Heart right ventricle (tissue), 16 donors: Measurements from ENCODE around the gene STMN1. TPM values are rescaled to one million over a fixed set of nuclear protein-coding genes. Genes with fewer than 3 reads are reported as not detected.

Experiments used
- ATAC-seq, 8 donors: fragments of 200-7000 bp; cut with Tn5 transposase; one replicate each; pipeline ENCODE4 v1.9.1; 2020; ENCODE audit warnings: mild to moderate bottlenecking in 8 of 8, moderate library complexity in 8 of 8, moderate number of reproducible peaks in 1 of 8
- DNase-seq, 2 donors: peaks; one replicate each; pipeline ENCODE4 v3.0.0-alpha.2; 2020
- H3K27ac ChIP-seq, 10 donors: fragments of 200-600 bp; sonication (generic) in 2 of 10; one replicate each; pipeline versions ENCODE4 v1.5.0 to v1.8.0; 2020 to 2022; ENCODE audit warnings: mild to moderate bottlenecking in 3 of 10
- H3K27me3 ChIP-seq, 7 donors: fragments of 200-600 bp; one replicate each; pipeline ENCODE4 v1.8.0; 2021 to 2022; ENCODE audit warnings: mild to moderate bottlenecking in 2 of 7
- H3K36me3 ChIP-seq, 9 donors: fragments of 200-600 bp; sonication (generic) in 1 of 9; one replicate each; pipeline versions ENCODE4 v1.5.0 to v1.8.0; 2020 to 2022; ENCODE audit warnings: mild to moderate bottlenecking in 2 of 9
- H3K4me1 ChIP-seq, 9 donors: fragments of 200-600 bp; sonication (generic) in 1 of 9; one replicate each; pipeline versions ENCODE4 v1.5.0 to v1.8.0; 2020 to 2022; ENCODE audit warnings: mild to moderate bottlenecking in 4 of 9
- H3K4me3 ChIP-seq, 10 donors: fragments of 200-600 bp; sonication (generic) in 2 of 10; one replicate each; pipeline versions ENCODE4 v1.5.0 to v1.8.0; 2020 to 2022; ENCODE audit warnings: mild to moderate bottlenecking in 7 of 10, moderate library complexity in 2 of 10
- H3K9me3 ChIP-seq, 11 donors: fragments of 200-600 bp in 10 of 11; sonication (generic) in 2 of 11; one replicate each; pipeline versions ENCODE4 v1.5.0 to v1.8.0; 2013 to 2022; ENCODE audit warnings: mild to moderate bottlenecking in 2 of 11, control low read depth in 1 of 11, moderate library complexity in 1 of 11
- WGBS, 2 donors: extraction: QIAGEN DNeasy Blood & Tissue Kit; methylation state at CpG; one replicate each; pipeline ENCODE4 v1.1.7; 2013; ENCODE audit warnings: inconsistent platforms in 1 of 2; 5-methylcytosine and 5-hydroxymethylcytosine counted together
- intact Hi-C, 10 donors: fragments of 100-400 bp; cut with DNase I; formaldehyde crosslinking; loops; one replicate each; pipeline versions ENCODE4 v1.11.1 to v1.14.2; 2022
- polyA plus RNA-seq, 2 donors: library from polyadenylated mRNA; stranded (reverse); fragments of 200-250 nt; gene quantifications; one replicate each; pipeline ENCODE4 v1.2.3, GENCODE V29; 2013
- total RNA-seq, 10 donors: library from RNA; stranded (reverse); fragmentation: NEBNext Ultra II Directional in 3 of 10; extraction: Animal tissue kit (Norgen Biotek cat#: 25700) in 3 of 10; gene quantifications; one replicate each; pipeline versions ENCODE4 v1.2.1 to v1.2.4, GENCODE V29; 2021 to 2023
- TF ChIP-seq, protein P1 (sequence below), 9 donors: fragments of 200-600 bp; sonication (generic) in 2 of 9; IDR thresholded peaks; one replicate each; pipeline versions ENCODE4 v1.5.0 to v1.8.0; 2021 to 2022; ENCODE audit warnings: antibody characterized with exemption in 9 of 9, mild to moderate bottlenecking in 5 of 9, moderate library complexity in 1 of 9
- donor health status: Arrhythmogenic right ventricular cardiomyopathy.
- donor health status: ischemic (EF 13 %, LVEDD 7.1; RV severe dilation, severe dysfunction).
- donor health status: healthy with polysubstance abuse.
- donor health status: DM: no; HTN: yes; CAD: no.
- donor health status: DM: no; HTN: no; CAD: no.
- donor health status: ischemic (EF 25% LVEDD 6.9; RV normal size, moderate dysfunction).
- donor health status: ischemic (EF 25% LVEDD 5.7; RV mildly dilated, moderate dysfunction).
- donor health status: healthy.
- donor health status: DM: yes; HTN: yes; CAD: no.
- donor health status: Ischemic cardiomyopathy.
- donor health status: ischemic (EF 35%, LVEDD 5.7; RV mildly dilated, moderate dysfunction).
- donor health status: nonischemic (EF 11% LVEDD 7.7; RV severe dilation, severe dysfunction).
- donor health status: DM: yes; HTN: yes; CAD: no.
- donor health status: PGD.
- donor health status: ischemic (EF 29% LVEDD 5.4; RV normal size, mild dysfunction).
- donor health status: nonischemic (EF 23%, LVEDD 6.1; RV moderate dilation, normal function).

STMN1 gene
- total and polyA plus RNA-seq, 12 donors: 16.0 to 85.7 (median 48.7) TPM

DNA sequence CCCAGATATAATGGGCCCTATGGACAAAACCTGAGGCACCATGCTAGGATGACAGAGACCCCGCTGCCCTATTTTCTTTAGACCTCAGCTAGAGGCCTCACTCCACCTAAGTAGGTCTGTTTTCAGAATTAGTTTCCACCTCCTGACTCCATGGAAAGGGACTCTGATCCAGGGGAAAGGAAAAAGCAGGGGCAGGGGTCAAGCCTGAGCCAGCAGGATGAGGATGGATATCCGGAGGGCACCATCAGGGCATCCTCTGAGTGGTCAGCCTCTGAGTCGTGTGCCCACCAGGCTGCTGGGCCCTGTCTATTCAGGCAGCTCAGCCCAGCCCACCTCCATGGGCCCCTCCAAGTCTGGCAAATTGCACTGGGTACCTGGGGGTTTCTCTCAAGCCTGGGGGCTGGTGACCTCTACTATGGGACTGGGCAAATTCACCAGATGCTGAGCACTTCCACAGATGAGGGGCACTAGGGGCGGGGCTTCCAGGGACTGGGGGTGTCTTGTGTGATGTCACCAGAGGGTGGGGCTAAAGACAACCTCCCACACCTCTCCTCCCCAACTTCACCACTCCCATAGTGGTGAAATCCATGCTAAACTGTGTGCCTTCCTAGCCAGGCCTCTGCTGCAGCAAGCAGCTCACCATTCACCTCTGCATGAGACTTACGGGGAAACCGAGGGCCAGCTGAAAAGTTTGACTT is 36.2 kb downstream of the STMN1 start:
- H3K9me3 ChIP-seq: no peaks in the 10 kb centered on the region
- TF ChIP-seq, protein P1, sequence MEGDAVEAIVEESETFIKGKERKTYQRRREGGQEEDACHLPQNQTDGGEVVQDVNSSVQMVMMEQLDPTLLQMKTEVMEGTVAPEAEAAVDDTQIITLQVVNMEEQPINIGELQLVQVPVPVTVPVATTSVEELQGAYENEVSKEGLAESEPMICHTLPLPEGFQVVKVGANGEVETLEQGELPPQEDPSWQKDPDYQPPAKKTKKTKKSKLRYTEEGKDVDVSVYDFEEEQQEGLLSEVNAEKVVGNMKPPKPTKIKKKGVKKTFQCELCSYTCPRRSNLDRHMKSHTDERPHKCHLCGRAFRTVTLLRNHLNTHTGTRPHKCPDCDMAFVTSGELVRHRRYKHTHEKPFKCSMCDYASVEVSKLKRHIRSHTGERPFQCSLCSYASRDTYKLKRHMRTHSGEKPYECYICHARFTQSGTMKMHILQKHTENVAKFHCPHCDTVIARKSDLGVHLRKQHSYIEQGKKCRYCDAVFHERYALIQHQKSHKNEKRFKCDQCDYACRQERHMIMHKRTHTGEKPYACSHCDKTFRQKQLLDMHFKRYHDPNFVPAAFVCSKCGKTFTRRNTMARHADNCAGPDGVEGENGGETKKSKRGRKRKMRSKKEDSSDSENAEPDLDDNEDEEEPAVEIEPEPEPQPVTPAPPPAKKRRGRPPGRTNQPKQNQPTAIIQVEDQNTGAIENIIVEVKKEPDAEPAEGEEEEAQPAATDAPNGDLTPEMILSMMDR (IDR thresholded peaks at IDR 0.05): no peak
- peaks cover 1 to 38% (median 18%) of the 10 kb centered on the region in 9 donors for H3K4me1 ChIP-seq
- intact Hi-C loops: no loop called here
- H3K4me3 ChIP-seq: no peak overlapping the region
- H3K27ac ChIP-seq: no peak overlapping the region
- H3K36me3 ChIP-seq: peaks cover 0 to 10% (median 0%) of the 10 kb centered on the region in 9 donors
- DNase-seq: no peak
- ATAC-seq: no peak
- H3K27me3 ChIP-seq: no peaks in the 10 kb centered on the region
- 79 to 90% methylated on average over 6 of the region's 6 CpGs for WGBS, 2 donors

DNA sequence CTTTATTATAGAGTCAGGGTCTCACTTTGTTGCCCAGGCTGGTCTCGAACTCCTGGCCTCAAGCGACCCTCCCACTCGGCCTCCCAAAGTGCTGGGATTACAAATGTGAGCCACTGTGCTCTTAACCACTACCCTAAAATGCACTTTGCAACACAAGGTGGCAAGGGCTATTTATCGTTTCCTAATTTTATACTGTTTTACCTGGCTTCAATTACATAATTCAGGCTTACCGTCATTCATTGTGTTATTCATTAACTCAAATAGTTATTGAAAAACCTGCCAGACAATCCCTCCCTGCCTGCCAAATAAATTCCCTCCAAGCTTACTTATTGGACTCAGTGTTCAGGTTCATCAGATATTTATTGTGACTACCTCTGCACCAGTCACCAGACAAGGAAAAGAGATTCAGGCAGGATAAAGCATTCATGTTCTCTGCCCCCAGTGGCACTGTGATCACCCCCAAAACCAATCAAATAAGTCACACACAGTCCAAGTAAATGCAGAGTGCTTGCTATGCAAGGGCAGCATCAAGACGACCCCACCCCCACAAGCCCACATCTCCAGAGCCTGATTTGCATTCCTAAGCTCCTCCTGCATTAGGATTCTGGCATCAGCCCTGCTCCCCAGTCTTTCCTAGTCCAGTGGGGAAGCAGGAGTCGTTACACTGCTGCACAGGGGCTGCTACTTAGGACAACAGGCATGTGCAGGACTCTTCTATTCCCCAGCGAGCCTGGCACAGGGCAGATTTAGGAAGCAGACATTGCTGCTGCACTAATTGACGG is 38.8 kb downstream of the STMN1 start:
- intact Hi-C loops: no loop called here
- 75 to 82% methylated on average over 9 of the region's 9 CpGs for WGBS, 2 donors
- no peak overlapping the region for H3K4me3 ChIP-seq

DNA sequence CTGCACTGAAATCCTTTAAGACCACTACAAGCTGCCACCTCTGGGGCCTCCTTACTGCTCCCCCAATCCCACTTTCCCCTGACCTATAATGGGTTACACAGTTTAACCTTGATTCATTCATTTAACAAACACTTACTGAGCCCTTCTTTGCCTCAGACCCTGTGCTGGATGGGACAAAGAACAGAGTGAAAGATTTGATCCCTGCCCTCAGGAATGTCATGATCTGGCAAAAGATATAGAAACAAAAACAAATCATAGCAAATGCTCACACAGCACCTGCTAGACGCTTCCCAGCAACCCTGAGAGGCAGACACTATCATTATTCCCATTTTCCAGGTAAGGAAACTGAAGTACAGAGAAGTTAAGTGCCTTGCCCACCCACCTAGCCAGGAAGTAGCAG is 39.9 kb downstream of the STMN1 start:
- no peak overlapping the region for H3K27ac ChIP-seq
- peaks cover 0 to 10% (median 5%) of the 10 kb centered on the region in 9 donors for H3K4me1 ChIP-seq
- H3K9me3 ChIP-seq: no peaks in the 10 kb centered on the region
- TF ChIP-seq, protein P1 (IDR thresholded peaks at IDR 0.05): no peak
- ATAC-seq (no peak), DNase-seq (no peak)
- peaks cover 0 to 17% (median 0%) of the 10 kb centered on the region in 9 donors for H3K36me3 ChIP-seq
- WGBS, 2 donors: 88 to 89% methylated on average over 1 of the region's 1 CpG
- intact Hi-C loops: no loop called here
- H3K27me3 ChIP-seq: no peaks in the 10 kb centered on the region
- no peak overlapping the region for H3K4me3 ChIP-seq

More for the DNA sequence above, 38.8 kb downstream of the STMN1 start:
- no peak overlapping the region for H3K27ac ChIP-seq
- peaks cover 0 to 17% (median 0%) of the 10 kb centered on the region in 9 donors for H3K36me3 ChIP-seq
- H3K9me3 ChIP-seq: no peaks in the 10 kb centered on the region
- H3K4me1 ChIP-seq: peaks cover 0 to 20% (median 10%) of the 10 kb centered on the region in 9 donors
- TF ChIP-seq, protein P1 (IDR thresholded peaks at IDR 0.05): no peak
- no peak for ATAC-seq
- DNase-seq: no peak
- H3K27me3 ChIP-seq: no peaks in the 10 kb centered on the region

DNA sequence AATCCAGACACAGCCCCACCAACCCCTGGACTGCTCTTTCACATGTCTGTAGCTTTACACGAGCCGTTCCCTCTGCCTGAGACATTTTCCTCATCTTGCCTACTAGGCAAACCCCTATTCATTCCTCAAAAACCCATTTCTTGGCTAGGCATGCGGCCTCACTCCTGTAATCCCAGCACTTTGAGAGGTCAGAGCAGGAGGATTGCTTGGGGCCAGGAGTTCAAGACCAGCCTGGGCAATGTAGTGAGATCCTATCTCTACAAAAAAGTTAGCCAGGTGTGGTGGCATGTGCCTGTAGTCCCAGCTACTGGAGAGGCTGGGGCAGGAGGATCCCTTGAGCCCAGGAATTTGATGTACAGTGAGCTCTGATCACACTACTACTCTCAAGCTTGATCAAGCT is 41.8 kb downstream of the STMN1 start:
- Histone ChIP-seq H3K27me3 (no peaks in the 10 kb centered on the region), H3K27ac (no peak overlapping the region), H3K4me1 (peaks cover 0 to 23% (median 5%) of the 10 kb centered on the region in 9 donors), H3K9me3 (no peaks in the 10 kb centered on the region), H3K4me3 (no peak overlapping the region), H3K36me3 (peaks cover 0 to 14% (median 0%) of the 10 kb centered on the region in 9 donors)
- no peak for ATAC-seq
- DNase-seq: no peak
- TF ChIP-seq, protein P1 (IDR thresholded peaks at IDR 0.05): no peak
- WGBS, 2 donors: 89 to 94% methylated on average over 3 of the region's 3 CpGs
- intact Hi-C loops: no loop called here
